ENCODE data around the gene LCA5L. TPM values are rescaled to one million over a fixed set of nuclear protein-coding genes. Genes with fewer than 3 reads are reported as not detected.

The LCA5L gene
- 1.2 and 1.4 TPM in 2 replicates for total RNA-seq
- long read RNA-seq, partial matches to known transcripts: 1 of 5 reads
- long read RNA-seq, other reads (novel, unspliced or antisense): 4 of 5 reads

DNA sequence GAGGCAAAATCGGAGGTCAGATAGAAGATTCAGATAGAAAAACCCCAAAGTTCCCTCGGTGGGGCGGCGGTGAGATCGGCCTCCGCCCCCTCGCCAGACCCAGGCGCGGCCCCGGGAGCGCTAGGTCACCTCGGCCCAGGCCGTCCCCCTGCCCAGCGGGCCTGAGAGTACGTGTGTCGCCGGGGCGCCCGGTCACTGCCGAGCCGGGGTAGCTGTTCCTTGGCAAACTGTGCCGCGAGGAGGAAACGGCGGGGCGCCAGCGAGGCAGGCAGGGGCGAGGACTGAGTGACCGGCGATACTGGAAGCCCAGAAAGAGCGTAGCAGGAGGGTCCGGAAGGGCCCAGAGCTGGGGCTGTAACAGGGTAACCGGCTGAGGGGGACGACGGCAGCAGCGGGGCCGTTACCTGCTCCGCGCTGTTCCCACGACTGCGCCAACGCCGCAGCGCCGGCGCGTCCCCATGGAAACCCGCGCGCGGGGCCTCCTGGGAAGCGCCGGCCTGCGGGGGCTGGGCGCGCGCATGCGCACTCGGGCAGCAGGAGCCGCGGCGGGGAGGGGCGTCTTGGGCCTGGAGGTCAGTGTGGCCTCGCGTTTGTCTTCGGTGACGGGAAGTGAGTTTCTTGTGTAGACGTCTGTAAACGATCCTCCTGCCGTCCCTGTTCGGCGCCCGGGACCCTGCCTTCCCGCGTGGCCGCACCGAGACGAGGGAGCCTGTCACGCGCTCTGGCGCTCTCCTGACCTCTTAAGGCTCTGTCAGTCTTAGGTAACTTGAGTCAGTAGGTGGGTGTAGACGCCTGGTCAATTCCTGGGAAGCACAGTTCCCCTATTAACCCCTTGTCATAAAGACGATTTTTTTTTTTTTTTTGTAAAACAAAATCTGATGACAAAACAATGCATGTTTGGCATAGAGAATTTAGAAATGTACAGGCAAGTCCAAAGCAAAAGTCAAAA, at the start of gene LCA5L:
TSS of gene LCA5L (minus strand) at position 458 of the 949 bp plus-strand sequence. CDS start 17,285 bp downstream, outside the sequence.
- Mint-ChIP-seq H3K9me3 (no peaks in the 10 kb centered on the region), H3K36me3 (ENCODE audit: low read depth) (no peaks in the 10 kb centered on the region), H3K27ac (ENCODE audit: unreplicated experiment) (peak within 1 kb of the TSS; percentile 97), H3K4me1 (peaks cover 22% of the 10 kb centered on the region), H3K4me3 (peak within 1 kb of the TSS; percentile 93), H3K27me3 (ENCODE audit: low read depth) (peaks cover 7% of the 10 kb centered on the region)
- TF ChIP-seq, protein P1, sequence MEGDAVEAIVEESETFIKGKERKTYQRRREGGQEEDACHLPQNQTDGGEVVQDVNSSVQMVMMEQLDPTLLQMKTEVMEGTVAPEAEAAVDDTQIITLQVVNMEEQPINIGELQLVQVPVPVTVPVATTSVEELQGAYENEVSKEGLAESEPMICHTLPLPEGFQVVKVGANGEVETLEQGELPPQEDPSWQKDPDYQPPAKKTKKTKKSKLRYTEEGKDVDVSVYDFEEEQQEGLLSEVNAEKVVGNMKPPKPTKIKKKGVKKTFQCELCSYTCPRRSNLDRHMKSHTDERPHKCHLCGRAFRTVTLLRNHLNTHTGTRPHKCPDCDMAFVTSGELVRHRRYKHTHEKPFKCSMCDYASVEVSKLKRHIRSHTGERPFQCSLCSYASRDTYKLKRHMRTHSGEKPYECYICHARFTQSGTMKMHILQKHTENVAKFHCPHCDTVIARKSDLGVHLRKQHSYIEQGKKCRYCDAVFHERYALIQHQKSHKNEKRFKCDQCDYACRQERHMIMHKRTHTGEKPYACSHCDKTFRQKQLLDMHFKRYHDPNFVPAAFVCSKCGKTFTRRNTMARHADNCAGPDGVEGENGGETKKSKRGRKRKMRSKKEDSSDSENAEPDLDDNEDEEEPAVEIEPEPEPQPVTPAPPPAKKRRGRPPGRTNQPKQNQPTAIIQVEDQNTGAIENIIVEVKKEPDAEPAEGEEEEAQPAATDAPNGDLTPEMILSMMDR (conservative IDR thresholded peaks at IDR 0.05): peak; percentile 18
- peak; percentile 91 for DNase-seq (ENCODE audit: low read depth, low spot score)

DNA sequence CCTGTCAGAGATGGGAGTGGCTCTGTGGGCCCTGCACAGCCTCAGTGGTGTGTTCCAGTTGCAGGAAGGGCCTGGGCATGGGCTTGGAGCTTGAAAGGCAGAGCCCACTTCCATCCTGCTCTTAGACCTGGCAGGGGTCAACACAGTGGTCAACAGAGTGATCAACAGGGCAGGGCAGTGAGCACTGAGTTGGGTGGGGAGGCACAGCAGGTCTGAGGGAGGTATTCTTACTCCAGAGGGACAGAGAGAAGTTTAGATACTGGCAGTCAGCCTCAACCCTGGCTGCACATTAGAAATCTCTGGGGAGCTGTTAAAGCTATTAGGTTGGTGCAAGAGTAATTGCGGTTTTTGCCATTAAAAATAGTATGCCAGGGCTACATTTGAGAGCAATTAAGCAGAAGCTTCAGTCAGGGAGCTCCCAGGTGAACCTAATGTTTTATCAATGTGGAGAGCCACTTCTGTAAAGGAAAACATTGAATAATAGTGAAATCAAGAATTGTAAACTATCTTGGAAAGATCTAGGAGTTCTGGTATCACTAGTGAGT, 43.9 kb upstream of the LCA5L start:
- H3K27ac Mint-ChIP-seq (ENCODE audit: unreplicated experiment): no peak overlapping the region

DNA sequence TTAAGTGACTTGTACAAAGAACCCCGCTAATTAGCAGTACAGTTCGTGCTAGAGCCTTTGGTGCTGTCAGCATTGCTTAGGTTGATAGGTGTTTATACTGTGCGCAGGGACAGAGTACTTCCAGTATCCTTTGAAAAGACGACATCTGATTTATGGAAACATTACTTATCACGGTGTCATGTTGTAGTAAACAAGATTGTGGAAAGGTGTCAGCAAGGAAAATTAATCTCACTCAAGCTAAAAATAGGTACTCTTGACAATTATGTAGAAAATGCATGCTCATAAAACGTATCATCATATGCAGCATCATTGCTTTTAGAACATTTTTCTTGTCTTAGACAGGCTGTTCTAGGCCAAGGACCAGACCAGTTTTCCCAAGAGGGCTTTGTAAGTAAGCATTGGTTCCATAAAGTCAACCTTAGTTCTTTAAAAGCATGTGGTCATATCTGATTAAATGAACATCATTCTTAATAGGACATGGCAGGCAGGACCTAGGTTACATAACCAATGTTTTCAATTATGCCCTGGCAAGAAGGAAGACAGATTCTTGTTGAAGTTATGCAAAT, 39.2 kb upstream of the LCA5L start:
- DNase-seq (ENCODE audit: low read depth, low spot score): no peak
- H3K9me3 Mint-ChIP-seq: no peaks in the 10 kb centered on the region
- H3K27me3 Mint-ChIP-seq (ENCODE audit: low read depth): no peaks in the 10 kb centered on the region
- TF ChIP-seq, protein P1 (conservative IDR thresholded peaks at IDR 0.05): no peak
- H3K4me3 Mint-ChIP-seq: no peak overlapping the region
- H3K4me1 Mint-ChIP-seq: no peaks in the 10 kb centered on the region
- H3K36me3 Mint-ChIP-seq (ENCODE audit: low read depth): no peaks in the 10 kb centered on the region
- H3K27ac Mint-ChIP-seq (ENCODE audit: unreplicated experiment): no peak overlapping the region

More for the DNA sequence above, 43.9 kb upstream of the LCA5L start:
- TF ChIP-seq, protein P1 (conservative IDR thresholded peaks at IDR 0.05): no peak
- DNase-seq (ENCODE audit: low read depth, low spot score): no peak
- Mint-ChIP-seq H3K36me3 (ENCODE audit: low read depth) (peaks cover 7% of the 10 kb centered on the region), H3K4me3 (no peak overlapping the region), H3K27me3 (ENCODE audit: low read depth) (no peaks in the 10 kb centered on the region), H3K9me3 (peaks cover 15% of the 10 kb centered on the region), H3K4me1 (no peaks in the 10 kb centered on the region)

- TF ChIP-seq, protein P1 (conservative IDR thresholded peaks at IDR 0.05): no peak
- H3K4me3 Mint-ChIP-seq: no peak overlapping the region
- DNase-seq (ENCODE audit: low read depth, low spot score): no peak
- H3K4me1 Mint-ChIP-seq: no peaks in the 10 kb centered on the region
- H3K36me3 Mint-ChIP-seq (ENCODE audit: low read depth): no peaks in the 10 kb centered on the region
- no peaks in the 10 kb centered on the region for H3K9me3 Mint-ChIP-seq
- no peaks in the 10 kb centered on the region for H3K27me3 Mint-ChIP-seq (ENCODE audit: low read depth)
- no peak overlapping the region for H3K27ac Mint-ChIP-seq (ENCODE audit: unreplicated experiment)
Measured at GRCh38 chr21:39483917-39484316, 38.3 kb upstream of the LCA5L start.

DNA sequence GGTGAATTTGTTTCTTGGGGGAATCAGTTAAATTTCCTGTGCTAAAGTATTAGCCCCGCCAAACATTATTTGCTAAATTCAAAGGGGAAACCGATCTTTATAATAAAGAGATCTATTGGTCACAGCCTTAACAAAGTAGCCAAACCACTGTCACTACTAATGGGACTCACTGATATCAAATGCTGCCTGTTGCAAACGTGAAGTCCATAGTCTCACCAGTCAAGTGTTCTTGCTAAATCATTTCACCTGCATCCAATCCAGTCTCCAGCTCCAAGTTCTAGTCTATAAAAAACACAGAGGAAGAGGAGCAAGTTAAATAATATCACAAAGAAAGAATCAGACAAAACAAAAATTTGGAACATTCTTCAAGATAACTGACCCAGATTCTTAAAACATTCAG, 36.3 kb upstream of the LCA5L start:
- Mint-ChIP-seq H3K36me3 (ENCODE audit: low read depth) (no peaks in the 10 kb centered on the region), H3K4me3 (no peak overlapping the region), H3K9me3 (no peaks in the 10 kb centered on the region), H3K27ac (ENCODE audit: unreplicated experiment) (no peak overlapping the region), H3K4me1 (no peaks in the 10 kb centered on the region), H3K27me3 (ENCODE audit: low read depth) (no peaks in the 10 kb centered on the region)
- no peak for DNase-seq (ENCODE audit: low read depth, low spot score)
- TF ChIP-seq, protein P1 (conservative IDR thresholded peaks at IDR 0.05): no peak
